GM18508 (cell line): ENCODE measurements around the gene RALBP1.

Experiments used
- ATAC-seq: cut with Tn5 transposase; IDR thresholded peaks from one replicate; pipeline ENCODE4 v1.9.1; 2021; ENCODE audit warnings: moderate number of reproducible peaks; ENCODE audit not compliant: insufficient read depth, unreplicated experiment

RALBP1 gene

DNA sequence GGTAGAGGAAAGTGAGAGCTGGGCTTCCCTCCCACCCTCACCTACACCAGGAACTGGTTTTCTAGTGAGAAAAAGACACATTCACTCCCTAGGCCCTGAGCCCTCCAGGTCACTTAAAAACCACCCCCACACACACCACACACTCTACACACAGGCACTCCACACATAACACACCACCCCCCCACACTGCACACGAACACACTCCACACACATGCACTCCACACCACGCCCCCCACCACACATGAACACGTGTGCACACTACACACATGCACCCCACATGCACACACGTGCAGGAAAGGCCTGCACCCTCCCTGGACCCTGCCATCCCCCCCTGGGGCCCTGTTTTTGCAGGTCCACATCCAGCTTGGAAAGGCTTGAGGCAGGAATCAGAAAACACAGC lies 67.6 kb downstream of the RALBP1 start:
- no peak for ATAC-seq

GRCh38 chr18:9545029-9545428 lies 69.7 kb downstream of the RALBP1 start:
- ATAC-seq = no peak

- no peak for ATAC-seq
These were observed 71.2 kb downstream of the RALBP1 start for GRCh38 chr18:9546468-9546867.

- ATAC-seq = no peak
These were observed 72.5 kb downstream of the RALBP1 start for GRCh38 chr18:9547782-9548181.

DNA sequence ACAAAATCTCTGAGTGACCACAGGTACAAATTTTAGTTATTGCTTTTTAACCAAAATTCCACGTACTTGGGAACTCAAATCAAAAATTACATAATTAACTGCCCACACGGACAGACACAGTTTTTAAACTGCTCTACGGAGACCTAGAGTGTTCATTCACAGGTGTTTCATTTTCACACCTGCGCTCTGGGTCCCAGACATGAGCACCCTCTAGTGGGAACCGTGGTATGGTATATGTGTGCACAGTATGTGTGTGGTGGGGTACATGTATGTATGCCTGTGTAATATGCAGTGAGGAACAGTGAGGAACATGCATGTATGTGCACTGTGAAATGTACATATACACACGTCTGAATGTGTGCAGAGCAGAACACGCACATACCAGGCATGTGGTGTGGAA lies 74.1 kb downstream of the RALBP1 start:
- no peak for ATAC-seq

GRCh38 chr18:9550429-9550828 lies 75.1 kb downstream of the RALBP1 start:
- no peak for ATAC-seq

DNA sequence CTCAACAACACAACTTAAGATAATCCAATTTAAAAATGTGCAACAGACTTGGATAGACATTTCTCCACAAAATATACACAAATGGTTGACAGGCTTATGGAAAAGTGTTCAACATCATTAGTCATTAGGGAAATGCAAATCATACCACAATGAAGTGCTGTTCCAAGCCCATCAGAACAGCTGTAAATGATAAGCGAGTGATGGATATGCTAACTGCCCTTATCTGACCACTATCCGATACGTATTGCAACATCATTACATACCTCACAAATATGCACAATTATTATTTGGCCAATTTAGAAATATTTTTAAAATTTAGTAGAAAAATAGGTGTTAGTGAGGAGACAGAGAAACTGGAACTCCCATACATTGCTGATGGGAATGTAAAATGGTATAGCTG lies 76.9 kb downstream of the RALBP1 start:
- ATAC-seq = no peak

- no peak for ATAC-seq
These were observed 77.3 kb downstream of the RALBP1 start for GRCh38 chr18:9552616-9553015.

- no peak for ATAC-seq
These were observed 82.1 kb downstream of the RALBP1 start for GRCh38 chr18:9557250-9557943.

DNA sequence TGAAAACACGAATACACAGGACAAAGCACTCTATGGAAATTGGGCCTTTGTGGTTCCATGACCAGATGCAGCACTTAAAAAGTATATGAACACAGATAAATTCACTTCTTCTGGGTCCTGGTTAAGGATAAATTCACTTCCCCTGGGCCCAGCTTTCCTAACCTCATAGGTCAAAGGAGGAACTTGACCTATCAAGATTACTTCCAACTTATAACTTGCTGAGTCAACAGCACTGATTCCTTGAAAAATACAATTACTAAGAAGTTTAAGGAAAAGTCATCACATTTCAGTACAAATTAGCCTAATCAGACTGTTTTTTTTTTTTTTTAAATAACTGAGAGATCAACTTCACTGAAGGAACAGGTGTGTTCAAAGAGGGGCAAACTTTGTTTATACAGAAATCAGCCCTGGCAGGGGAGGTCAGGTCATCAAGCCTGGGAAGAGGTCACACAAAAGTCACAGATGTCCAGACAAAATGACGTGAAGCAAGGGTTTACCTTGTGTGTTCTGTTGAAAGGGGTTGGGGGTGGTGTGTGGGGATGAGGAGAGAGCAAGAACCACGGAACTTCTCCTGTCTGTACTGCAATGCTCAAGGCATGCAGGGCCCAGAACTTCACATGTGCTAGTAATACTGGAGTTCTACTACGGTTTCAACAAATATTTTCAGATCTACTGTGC lies 83.2 kb downstream of the RALBP1 start:
- ATAC-seq = no peak

GRCh38 chr18:9559253-9559652 lies 83.9 kb downstream of the RALBP1 start:
- no peak for ATAC-seq

- no peak for ATAC-seq
These were observed 86.4 kb downstream of the RALBP1 start for GRCh38 chr18:9561759-9562158.

DNA sequence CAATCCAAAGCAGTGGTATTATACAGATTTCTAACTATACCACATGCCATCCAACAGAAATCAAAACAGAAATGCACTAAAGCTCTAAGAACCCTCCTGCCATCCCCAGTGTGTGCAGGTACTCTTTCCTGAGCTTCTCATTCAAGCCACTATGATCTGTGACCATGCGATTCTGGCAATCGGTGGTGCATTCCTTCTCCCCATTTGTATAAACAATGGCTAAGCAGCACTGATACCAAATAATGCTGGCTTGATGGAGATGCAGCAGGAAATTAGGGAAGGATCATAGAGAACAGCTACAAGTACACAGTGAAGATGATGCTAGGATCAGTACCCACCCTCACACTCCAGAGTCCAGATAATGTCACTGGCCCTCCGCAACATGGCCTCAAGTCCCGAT lies 87.3 kb downstream of the RALBP1 start:
- ATAC-seq = no peak

- no peak for ATAC-seq
These were observed 88.0 kb downstream of the RALBP1 start for GRCh38 chr18:9563331-9563730.

GRCh38 chr18:9565407-9565806 lies 90.1 kb downstream of the RALBP1 start:
- ATAC-seq = no peak

DNA sequence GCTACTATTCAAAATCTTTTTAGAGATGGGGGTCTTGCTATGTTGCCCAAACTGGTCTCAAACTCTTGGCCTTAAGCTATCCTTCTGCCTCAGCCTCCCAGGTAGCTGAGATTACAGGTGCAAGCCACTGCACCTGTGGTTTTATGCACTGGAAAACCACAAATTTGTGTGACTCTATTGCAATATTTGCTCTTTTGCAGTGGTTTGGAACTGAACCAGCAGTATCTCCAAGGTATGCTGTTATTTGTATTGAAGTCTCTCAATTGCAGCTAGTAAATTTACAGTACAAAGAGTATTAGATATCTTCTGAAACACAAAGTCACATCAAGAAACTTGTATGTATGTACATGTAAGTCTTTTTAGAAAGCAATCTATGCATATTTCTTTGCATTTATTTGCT lies 92.9 kb downstream of the RALBP1 start:
- no peak for ATAC-seq

- ATAC-seq = no peak
These were observed 93.9 kb downstream of the RALBP1 start for GRCh38 chr18:9569178-9569577.

GRCh38 chr18:9570255-9570654 lies 94.9 kb downstream of the RALBP1 start:
- ATAC-seq = no peak

GRCh38 chr18:9571546-9571945 lies 96.2 kb downstream of the RALBP1 start:
- no peak for ATAC-seq

GRCh38 chr18:9574473-9575115 lies 99.3 kb downstream of the RALBP1 start:
- ATAC-seq = no peak

DNA sequence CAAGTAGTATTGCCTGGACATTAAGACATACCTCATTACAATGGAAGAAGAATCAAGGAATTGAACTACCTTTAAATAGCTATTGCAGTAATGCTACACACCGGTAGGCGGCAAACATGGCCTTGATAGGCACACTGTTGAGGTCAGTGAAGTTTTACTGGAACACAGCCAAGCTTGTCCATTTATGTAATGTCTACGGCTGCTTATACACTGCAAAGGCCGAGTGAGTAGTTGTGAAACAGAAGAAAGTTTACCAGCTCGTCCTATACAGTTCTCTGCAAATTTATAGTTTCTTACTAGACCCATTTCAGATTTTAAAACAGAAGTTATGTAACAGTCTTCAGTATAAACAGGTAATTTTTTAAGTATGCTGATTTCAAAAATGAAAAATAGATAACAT lies 100.2 kb downstream of the RALBP1 start:
- ATAC-seq = no peak

DNA sequence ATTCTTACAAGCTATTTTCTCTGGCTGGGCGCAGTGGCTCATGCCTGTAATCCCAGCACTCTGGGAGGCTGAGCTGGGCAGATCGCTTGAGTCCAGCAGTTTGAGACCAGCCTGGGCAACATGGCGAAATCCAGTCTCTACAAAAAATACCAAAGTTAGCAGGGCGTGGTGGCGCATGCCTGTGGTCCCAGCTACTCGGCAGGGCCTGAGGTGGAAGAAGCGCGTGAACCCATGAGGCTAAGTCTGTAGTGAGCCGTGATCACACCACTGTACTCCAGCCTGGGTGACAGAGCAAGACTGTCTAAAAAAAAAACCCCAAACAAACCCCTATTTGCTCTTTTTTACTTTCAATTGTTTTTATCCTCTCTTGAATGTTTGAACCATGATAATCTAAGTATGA lies 102.0 kb downstream of the RALBP1 start:
- ATAC-seq = no peak
